A673 (cell line): ENCODE measurements around the gene SYNDIG1L.

ENCODE experiments used
- EZH2 ChIP-seq: fragments of 200-600 bp; sonication (generic); IDR thresholded peaks from 2 replicates; pipeline ENCODE4 v1.6.1; 2017; ENCODE audit warnings: borderline replicate concordance, low read depth, mild to moderate bottlenecking, mixed read lengths, antibody characterized with exemption, low read length; ENCODE audit not compliant: poor library complexity, severe bottlenecking
- TF ChIP-seq, protein P1 (sequence below): fragments of 300-800, 200-600 bp; sonication (generic); conservative IDR thresholded peaks from 2 replicates; pipeline ENCODE4 v1.5.1; 2017; ENCODE audit warnings: low read depth, mild to moderate bottlenecking, antibody characterized with exemption, low read length, moderate library complexity, mixed read lengths

GRCh38 chr14:74413627-74414026, 12.4 kb downstream of the SYNDIG1L start:
- TF ChIP-seq, protein P1, sequence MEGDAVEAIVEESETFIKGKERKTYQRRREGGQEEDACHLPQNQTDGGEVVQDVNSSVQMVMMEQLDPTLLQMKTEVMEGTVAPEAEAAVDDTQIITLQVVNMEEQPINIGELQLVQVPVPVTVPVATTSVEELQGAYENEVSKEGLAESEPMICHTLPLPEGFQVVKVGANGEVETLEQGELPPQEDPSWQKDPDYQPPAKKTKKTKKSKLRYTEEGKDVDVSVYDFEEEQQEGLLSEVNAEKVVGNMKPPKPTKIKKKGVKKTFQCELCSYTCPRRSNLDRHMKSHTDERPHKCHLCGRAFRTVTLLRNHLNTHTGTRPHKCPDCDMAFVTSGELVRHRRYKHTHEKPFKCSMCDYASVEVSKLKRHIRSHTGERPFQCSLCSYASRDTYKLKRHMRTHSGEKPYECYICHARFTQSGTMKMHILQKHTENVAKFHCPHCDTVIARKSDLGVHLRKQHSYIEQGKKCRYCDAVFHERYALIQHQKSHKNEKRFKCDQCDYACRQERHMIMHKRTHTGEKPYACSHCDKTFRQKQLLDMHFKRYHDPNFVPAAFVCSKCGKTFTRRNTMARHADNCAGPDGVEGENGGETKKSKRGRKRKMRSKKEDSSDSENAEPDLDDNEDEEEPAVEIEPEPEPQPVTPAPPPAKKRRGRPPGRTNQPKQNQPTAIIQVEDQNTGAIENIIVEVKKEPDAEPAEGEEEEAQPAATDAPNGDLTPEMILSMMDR: no peak
- no peak for TF ChIP-seq EZH2
